AG09309 (cell line): ENCODE results near the gene EML6.

Source experiments
- DNase-seq: peaks from one replicate; pipeline ENCODE4 v3.0.0-alpha.2; 2010; ENCODE audit warnings: low read depth
- H3K4me3 ChIP-seq: 2 replicates; pipeline ENCODE4 v1.5.1; 2011; ENCODE audit warnings: mild to moderate bottlenecking, low read depth, low read length, moderate library complexity; ENCODE audit not compliant: control insufficient read depth
- CTCF ChIP-seq: IDR thresholded peaks from 2 replicates; pipeline ENCODE4 v1.5.1; 2011; ENCODE audit warnings: mild to moderate bottlenecking, low read depth, low read length, inconsistent platforms; ENCODE audit not compliant: insufficient read depth, control insufficient read depth; ENCODE audit errors: missing control alignments

EML6 gene

DNA sequence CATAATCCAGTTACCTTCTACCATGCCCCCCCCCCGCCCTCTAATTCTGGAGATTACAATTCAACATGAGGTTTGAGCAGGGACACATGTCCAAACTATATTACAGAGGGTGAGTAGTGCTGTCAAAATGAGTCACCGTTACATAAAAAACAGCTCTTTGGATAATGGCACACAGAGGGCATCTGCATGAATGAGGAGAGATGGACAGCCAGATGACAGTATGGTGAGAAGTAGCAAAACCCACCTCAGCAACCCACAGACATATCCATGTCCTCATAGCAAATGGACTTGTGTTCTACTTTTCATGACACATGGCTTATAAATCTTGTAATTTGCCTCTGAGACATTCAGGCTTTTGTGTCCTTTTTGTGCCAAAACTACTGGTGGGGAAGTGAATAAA is 132.0 kb downstream of the EML6 start:
- TF ChIP-seq CTCF = no peak
- no peak overlapping the region for H3K4me3 ChIP-seq
- DNase-seq = no peak

DNA sequence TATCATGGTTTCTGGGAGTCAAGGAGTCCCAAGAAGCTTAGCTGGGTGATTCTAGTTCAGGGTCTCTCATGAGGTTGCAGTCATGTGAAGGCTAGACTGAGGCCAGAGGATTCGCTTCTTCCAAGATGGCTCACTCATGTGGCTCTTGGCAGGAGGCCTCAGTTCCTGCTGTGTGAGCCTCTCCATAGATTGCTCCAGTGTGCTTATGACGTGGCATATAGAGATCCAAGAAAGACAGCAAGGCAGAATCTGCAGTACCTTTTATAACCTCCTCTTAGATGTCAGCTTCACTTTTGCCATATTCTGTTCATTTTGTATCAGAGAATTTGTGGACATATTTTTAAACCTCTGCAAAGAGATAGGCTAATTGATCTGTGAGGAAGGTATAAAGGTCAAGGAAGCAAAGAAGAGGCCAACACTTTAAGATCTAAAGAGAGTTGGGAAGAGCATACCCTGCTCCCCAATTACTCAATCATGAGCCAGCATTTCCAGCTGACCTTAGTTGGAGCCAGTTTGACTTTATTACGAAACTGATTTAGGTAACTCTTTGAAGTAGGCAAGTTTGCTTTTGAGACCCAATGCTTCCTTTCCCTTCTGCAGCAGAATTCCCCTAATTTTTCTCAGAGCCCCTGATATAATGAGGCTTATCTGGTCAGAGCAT is 134.7 kb downstream of the EML6 start:
- no peak for DNase-seq
- no peak for TF ChIP-seq CTCF
- no peak overlapping the region for H3K4me3 ChIP-seq

DNA sequence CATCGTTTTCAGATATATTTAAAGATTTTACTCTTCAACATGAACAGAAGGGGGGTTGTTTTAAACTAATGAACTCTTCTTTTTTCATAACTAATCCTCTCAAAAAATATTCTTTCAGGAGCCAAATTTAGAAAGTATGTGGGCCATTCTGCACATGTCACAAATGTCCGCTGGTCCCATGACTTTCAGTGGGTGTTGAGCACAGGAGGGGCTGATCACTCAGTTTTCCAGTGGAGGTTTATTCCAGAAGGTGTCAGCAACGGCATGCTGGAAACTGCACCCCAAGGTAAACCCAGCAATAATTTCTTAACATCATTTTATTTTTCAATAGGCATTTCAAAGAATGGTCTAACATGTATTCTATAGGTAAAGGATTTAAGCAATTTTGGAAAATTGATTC is 136.0 kb downstream of the EML6 start:
- H3K4me3 ChIP-seq = no peak overlapping the region
- TF ChIP-seq CTCF = no peak
- no peak for DNase-seq

- H3K4me3 ChIP-seq = no peak overlapping the region
- peak; percentile 80 for DNase-seq
- no peak for TF ChIP-seq CTCF
Measured at GRCh38 chr2:54859997-54860701, 136.7 kb downstream of the EML6 start.

- no peak for DNase-seq
- TF ChIP-seq CTCF = no peak
- no peak overlapping the region for H3K4me3 ChIP-seq
Measured at GRCh38 chr2:54862229-54862628, 138.8 kb downstream of the EML6 start.

GRCh38 chr2:54862742-54863141 is 139.3 kb downstream of the EML6 start:
- no peak for TF ChIP-seq CTCF
- no peak overlapping the region for H3K4me3 ChIP-seq
- no peak for DNase-seq
